HEK293 (cell line): Measurements from ENCODE around the gene S100P.

Source experiments
- CTCF ChIA-PET: fragments of 350-600 bp; formaldehyde crosslinking; extraction: SDS; loops from one replicate; lab custom pipeline; 2021; ENCODE audit warnings: antibody characterized with exemption; lab: Yijun Ruan, JAX
- POLR2A ChIA-PET: fragments of 300-600 bp; formaldehyde crosslinking; extraction: SDS; loops from one replicate; lab custom pipeline; 2020; ENCODE audit warnings: antibody characterized with exemption, inconsistent platforms; lab: Yijun Ruan, JAX
- H3K27ac ChIP-seq: fragments of 200-500 bp; sonication (Bioruptor generic); 2 replicates; pipeline ENCODE4 v1.5.1; 2014; ENCODE audit warnings: low read depth, low read length, control low read depth, inconsistent platforms; ENCODE audit errors: extremely low read depth
- H3K36me3 ChIP-seq, 2 experiments: fragments of 200-500 bp in 1 of 2; sonication (Bioruptor generic) in 1 of 2; 1 replicate in 1 of 2; 2 replicates in 1 of 2; pipeline ENCODE4 v1.5.1; 2014 to 2017; ENCODE audit warnings: inconsistent platforms in 2 of 2, low read length in 2 of 2; ENCODE audit not compliant: control insufficient read depth in 2 of 2, insufficient read depth in 1 of 2
- H3K4me1 ChIP-seq: fragments of 200-500 bp; sonication (Bioruptor generic); 2 replicates; pipeline ENCODE4 v1.5.1; 2014; ENCODE audit warnings: mild to moderate bottlenecking, low read length, inconsistent platforms; ENCODE audit not compliant: control insufficient read depth, insufficient read depth
- H3K4me3 ChIP-seq: 2 replicates; pipeline ENCODE4 v1.5.1; 2011; ENCODE audit warnings: low read depth, mild to moderate bottlenecking, control low read depth, low read length, moderate library complexity
- H3K9me3 ChIP-seq: fragments of 200-500 bp; sonication (Bioruptor generic); 2 replicates; pipeline ENCODE4 v1.5.1; 2014; ENCODE audit warnings: low read depth, low read length, inconsistent platforms; ENCODE audit not compliant: control insufficient read depth, insufficient read depth
- EGR2 ChIP-seq: fragments of 450-650 bp; formaldehyde crosslinking; IDR thresholded peaks from 2 replicates; pipeline ENCODE4 v1.5.1; 2016; ENCODE audit warnings: low read depth, missing biosample characterization, missing genetic modification characterization
- GLIS2 ChIP-seq: fragments of 450-650 bp; formaldehyde crosslinking; IDR thresholded peaks from 2 replicates; pipeline ENCODE4 v1.5.1; 2016; ENCODE audit warnings: missing biosample characterization, missing genetic modification characterization
- HOXD13 ChIP-seq: sonication (generic); formaldehyde crosslinking; IDR thresholded peaks from 2 replicates; pipeline ENCODE4 v1.8.0; 2022; ENCODE audit warnings: missing genetic modification reagents, borderline replicate concordance
- PBX3 ChIP-seq: sonication (generic); formaldehyde crosslinking; IDR thresholded peaks from 2 replicates; pipeline ENCODE4 v1.8.1; 2022; ENCODE audit warnings: mild to moderate bottlenecking, moderate library complexity, missing genetic modification reagents
- REPIN1 ChIP-seq: fragments of 450-650 bp; formaldehyde crosslinking; IDR thresholded peaks from 2 replicates; pipeline ENCODE4 v1.5.1; 2017; ENCODE audit warnings: missing biosample characterization, missing genetic modification characterization, low read depth
- SCRT1 ChIP-seq: fragments of 450-650 bp; formaldehyde crosslinking; IDR thresholded peaks from 2 replicates; pipeline ENCODE4 v1.5.1; 2016; ENCODE audit warnings: missing biosample characterization, missing genetic modification characterization, borderline replicate concordance
- ZBTB1 ChIP-seq: fragments of 450-650 bp; formaldehyde crosslinking; IDR thresholded peaks from 2 replicates; pipeline ENCODE4 v1.5.1; 2016; ENCODE audit warnings: missing biosample characterization, missing genetic modification characterization
- ZBTB17 ChIP-seq: fragments of 450-650 bp; formaldehyde crosslinking; IDR thresholded peaks from 2 replicates; pipeline ENCODE4 v1.5.1; 2016; ENCODE audit warnings: missing biosample characterization, missing genetic modification characterization
- ZBTB6 ChIP-seq: fragments of 450-650 bp; formaldehyde crosslinking; IDR thresholded peaks from 2 replicates; pipeline ENCODE4 v1.5.1; 2017; ENCODE audit warnings: missing biosample characterization, missing genetic modification characterization
- ZEB2 ChIP-seq: fragments of 450-650 bp; formaldehyde crosslinking; IDR thresholded peaks from 2 replicates; pipeline ENCODE4 v1.5.1; 2016; ENCODE audit warnings: missing biosample characterization, missing genetic modification characterization
- ZNF114 ChIP-seq: fragments of 450-650 bp; formaldehyde crosslinking; IDR thresholded peaks from 2 replicates; pipeline ENCODE4 v1.5.0; 2017; ENCODE audit warnings: missing biosample characterization, missing genetic modification characterization
- ZNF23 ChIP-seq: fragments of 450-650 bp; formaldehyde crosslinking; IDR thresholded peaks from 2 replicates; pipeline ENCODE4 v1.5.1; 2016; ENCODE audit warnings: missing biosample characterization, missing genetic modification characterization, borderline replicate concordance
- ZNF274 ChIP-seq, 2 experiments: fragments of 200-500 bp in 1 of 2; fragments of 450-650 bp in 1 of 2; sonication (Bioruptor generic) in 1 of 2; formaldehyde crosslinking in 1 of 2; IDR thresholded peaks; 2 replicates each; pipeline versions ENCODE4 v1.5.1 to v1.6.1; 2014 to 2016; ENCODE audit warnings: borderline replicate concordance in 1 of 2, inconsistent platforms in 1 of 2, low read length in 1 of 2, missing biosample characterization in 1 of 2, missing genetic modification characterization in 1 of 2
- ZNF280C ChIP-seq: fragments of 450-650 bp; formaldehyde crosslinking; IDR thresholded peaks from 2 replicates; pipeline ENCODE4 v1.5.1; 2016; ENCODE audit warnings: missing biosample characterization, missing genetic modification characterization
- ZNF350 ChIP-seq: fragments of 450-650 bp; formaldehyde crosslinking; IDR thresholded peaks from 2 replicates; pipeline ENCODE4 v1.5.0; 2017; ENCODE audit warnings: missing biosample characterization, mild to moderate bottlenecking, missing genetic modification characterization
- ZNF398 ChIP-seq: fragments of 450-650 bp; formaldehyde crosslinking; IDR thresholded peaks from 2 replicates; pipeline ENCODE4 v1.5.1; 2017; ENCODE audit warnings: missing biosample characterization, missing genetic modification characterization
- ZNF510 ChIP-seq: fragments of 450-650 bp; formaldehyde crosslinking; IDR thresholded peaks from 2 replicates; pipeline ENCODE4 v1.5.1; 2018; ENCODE audit warnings: mild to moderate bottlenecking, missing genetic modification characterization, missing biosample characterization; ENCODE audit not compliant: insufficient replicate concordance
- ZNF521 ChIP-seq: fragments of 450-650 bp; formaldehyde crosslinking; IDR thresholded peaks from 2 replicates; pipeline ENCODE4 v1.5.1; 2017; ENCODE audit warnings: missing biosample characterization, mild to moderate bottlenecking, missing genetic modification characterization
- ZNF600 ChIP-seq: fragments of 450-650 bp; formaldehyde crosslinking; IDR thresholded peaks from 2 replicates; pipeline ENCODE4 v1.5.1; 2016; ENCODE audit warnings: missing biosample characterization, missing genetic modification characterization
- ZNF654 ChIP-seq: fragments of 450-650 bp; formaldehyde crosslinking; IDR thresholded peaks from 2 replicates; pipeline ENCODE4 v1.5.1; 2016; ENCODE audit warnings: low read depth, missing biosample characterization, missing genetic modification characterization
- ZNF660 ChIP-seq: fragments of 450-650 bp; IDR thresholded peaks from 2 replicates; pipeline ENCODE4 v1.5.1; 2018; ENCODE audit warnings: missing biosample characterization, mild to moderate bottlenecking, missing genetic modification characterization
- ZSCAN30 ChIP-seq: fragments of 450-650 bp; IDR thresholded peaks from 2 replicates; pipeline ENCODE4 v1.5.1; 2018; ENCODE audit warnings: missing biosample characterization, mild to moderate bottlenecking, missing genetic modification characterization, moderate library complexity
- ZSCAN4 ChIP-seq: fragments of 450-650 bp; formaldehyde crosslinking; IDR thresholded peaks from 2 replicates; pipeline ENCODE4 v1.5.1; 2017; ENCODE audit warnings: missing biosample characterization, missing genetic modification characterization

The S100P gene

GRCh38 chr4:6673660-6674499 is 19.8 kb upstream of the S100P start (continued):
- no peak for TF ChIP-seq ZNF398 (tag by site-specific recombination)
- TF ChIP-seq ZNF510, result no peak
- no peak for TF ChIP-seq ZNF660
- TF ChIP-seq ZNF23 (tag by site-specific recombination), result no peak
- peak; percentile 39; the same call in 1 of the 2 replicates for TF ChIP-seq PBX3
- TF ChIP-seq ZNF350 (tag by site-specific recombination), result no peak
- TF ChIP-seq HOXD13 (CRISPR knock-in tag), result no peak
- no peak for TF ChIP-seq ZNF114 (tag by site-specific recombination)
- TF ChIP-seq ZNF654 (tag by site-specific recombination), result no peak
- TF ChIP-seq ZNF274 (IDR thresholded peaks at IDR 0.05; ENCODE audit: low read length), result no peak
- TF ChIP-seq ZNF274 (tag by site-specific recombination; IDR thresholded peaks at IDR 0.05; ENCODE audit: borderline replicate concordance), result no peak
- no peak for TF ChIP-seq REPIN1 (tag by site-specific recombination)
- TF ChIP-seq ZSCAN4 (tag by site-specific recombination), result no peak
- no peak for TF ChIP-seq ZBTB1
- TF ChIP-seq, all 188 proteins: peak for 23

- POLR2A ChIA-PET, result interaction anchor here (0.6 to 1.6 kb wide), 2 partner anchors 15 to 35 kb away, joined by 3 to 5 read pairs; partner anchors contain the start of gene MRFAP1L1
- CTCF ChIA-PET, result interaction anchor here (0.6 to 2.8 kb wide), 6 partner anchors 15 to 396 kb away, joined by 3 to 9 read pairs (median 3); no protein-coding TSS in a partner anchor
- no peaks in the 10 kb centered on the region for H3K9me3 ChIP-seq
- H3K36me3 ChIP-seq, result peaks cover 0 to 30% of the 10 kb centered on the region in 2 experiments; a peak in 2 of 3 replicates
- H3K4me1 ChIP-seq, result no peaks in the 10 kb centered on the region
- peak overlapping the region; percentile 52 for H3K4me3 ChIP-seq
- peak overlapping the region; percentile 75 for H3K27ac ChIP-seq
- TF ChIP-seq ZEB2 (tag by site-specific recombination) (peak; percentile 46; the same call in 1 of the 2 replicates), ZBTB17 (tag by site-specific recombination) (peak; percentile 46; the same call in 1 of the 2 replicates), ZNF521 (no peak), ZNF600 (tag by site-specific recombination) (peak; percentile 35; the same call in 1 of the 2 replicates), ZNF280C (tag by site-specific recombination) (no peak), EGR2 (tag by site-specific recombination) (peak; percentile 17; the same call in 1 of the 2 replicates), SCRT1 (tag by site-specific recombination) (peak; percentile 77), ZBTB6 (tag by site-specific recombination) (no peak), ZSCAN30 (tag by site-specific recombination) (no peak), GLIS2 (peak; percentile 42; the same call in 1 of the 2 replicates), ZNF654 (tag by site-specific recombination) (peak; percentile 34), ZNF398 (tag by site-specific recombination) (no peak)
Measured at GRCh38 chr4:6674500-6675149, 19.1 kb upstream of the S100P start.
